Loucy (cell line): Measurements from ENCODE around the gene FICD.
A peak's percentile ranks its signal among the peaks of the same experiment; 100 is the strongest.

Experiments
- H2AFZ ChIP-seq: fragments of 200-600 bp; sonication (generic); 2 replicates; pipeline ENCODE4 v1.6.0; 2016; ENCODE audit warnings: antibody characterized with exemption, mild to moderate bottlenecking, low read length, moderate library complexity
- H3F3A ChIP-seq: fragments of 200-600 bp; 2 replicates; pipeline ENCODE4 v1.6.0; 2016; ENCODE audit warnings: antibody characterized with exemption, low read depth, mild to moderate bottlenecking
- H3K27me3 ChIP-seq: fragments of 200-600 bp; sonication (generic); 2 replicates; pipeline ENCODE4 v1.6.1; 2014; ENCODE audit warnings: low read length, mild to moderate bottlenecking; ENCODE audit not compliant: insufficient read depth, poor library complexity, severe bottlenecking
- H3K36me3 ChIP-seq: fragments of 200-600 bp; sonication (generic); 2 replicates; pipeline ENCODE4 v1.6.1; 2016; ENCODE audit warnings: low read length; ENCODE audit not compliant: insufficient read depth
- H3K4me1 ChIP-seq: fragments of 200-600 bp; sonication (generic); 2 replicates; pipeline ENCODE4 v1.5.1; 2014; ENCODE audit warnings: low read length, mild to moderate bottlenecking; ENCODE audit not compliant: insufficient read depth, poor library complexity, severe bottlenecking
- H3K4me2 ChIP-seq: fragments of 200-600 bp; sonication (generic); 2 replicates; pipeline ENCODE4 v1.6.0; 2014; ENCODE audit warnings: antibody characterized with exemption, low read length, low read depth, mild to moderate bottlenecking; ENCODE audit not compliant: poor library complexity, severe bottlenecking
- H3K4me3 ChIP-seq: fragments of 200-600 bp; sonication (generic); 2 replicates; pipeline ENCODE4 v1.5.1; 2014; ENCODE audit warnings: low read length, mild to moderate bottlenecking, mixed read lengths; ENCODE audit not compliant: poor library complexity, severe bottlenecking
- H3K79me2 ChIP-seq: fragments of 200-600 bp; sonication (generic); 2 replicates; pipeline ENCODE4 v1.6.1; 2014; ENCODE audit warnings: low read length; ENCODE audit not compliant: insufficient read depth
- H3K9ac ChIP-seq: fragments of 200-600 bp; sonication (generic); 2 replicates; pipeline ENCODE4 v1.6.0; 2014; ENCODE audit warnings: mild to moderate bottlenecking, low read depth, low read length, moderate library complexity; ENCODE audit not compliant: poor library complexity, severe bottlenecking
- H3K9me2 ChIP-seq: fragments of 200-600 bp; sonication (generic); replicated peaks from 2 replicates; pipeline ENCODE4 v1.6.1; 2016; ENCODE audit warnings: low read depth, low read length, mixed read lengths
- H3K9me3 ChIP-seq: fragments of 200-600 bp; sonication (generic); 2 replicates; pipeline ENCODE4 v1.6.1; 2014; ENCODE audit warnings: mild to moderate bottlenecking, antibody characterized with exemption, low read length, low read depth; ENCODE audit not compliant: insufficient read depth
- H4K20me1 ChIP-seq: fragments of 200-600 bp; sonication (generic); 2 replicates; pipeline ENCODE4 v1.6.0; 2014; ENCODE audit warnings: antibody characterized with exemption, low read length, mild to moderate bottlenecking; ENCODE audit not compliant: insufficient read depth, poor library complexity, severe bottlenecking
- EZH2phosphoT487 ChIP-seq: fragments of 200-600 bp; IDR thresholded peaks from 2 replicates; pipeline ENCODE4 v1.6.1; 2018; ENCODE audit warnings: antibody characterized with exemption, mild to moderate bottlenecking, moderate library complexity, borderline replicate concordance
- TF ChIP-seq, protein P1 (sequence below): fragments of 200-600 bp; sonication (generic); conservative IDR thresholded peaks from 2 replicates; pipeline ENCODE4 v1.5.1; 2014; ENCODE audit warnings: mild to moderate bottlenecking, antibody characterized with exemption, low read length

FICD gene

DNA sequence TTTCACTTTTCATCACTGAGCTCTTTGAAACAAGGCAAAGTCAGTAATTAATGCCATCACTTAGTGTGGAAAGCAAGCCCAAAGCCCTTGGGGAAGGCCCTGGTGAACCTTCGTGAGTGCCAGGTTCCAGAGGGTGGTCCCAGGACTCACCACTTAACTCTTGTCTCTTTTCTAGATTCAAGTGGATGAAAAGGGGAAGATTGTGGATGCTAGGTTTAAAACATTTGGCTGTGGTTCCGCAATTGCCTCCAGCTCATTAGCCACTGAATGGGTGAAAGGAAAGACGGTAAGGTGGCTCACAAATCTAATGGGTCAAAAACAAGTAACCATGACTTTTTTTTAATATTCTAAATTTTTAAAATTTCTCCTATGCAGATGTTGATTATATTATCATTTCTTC is 50.1 kb downstream of the FICD start:
- Histone ChIP-seq H4K20me1 (peaks cover 21% of the 10 kb centered on the region), H3K9me2 (no peaks in the 10 kb centered on the region), H3K9ac (peak overlapping the region; percentile 55), H3K4me3 (peak overlapping the region; percentile 54), H3F3A (peaks cover 17% of the 10 kb centered on the region), H3K4me2 (peak overlapping the region; percentile 82), H3K9me3 (no peaks in the 10 kb centered on the region), H3K36me3 (peaks cover 13% of the 10 kb centered on the region; the same call in 1 of the 2 replicates), H2AFZ (no peak overlapping the region), H3K79me2 (peaks cover 26% of the 10 kb centered on the region), H3K27me3 (peaks cover 4% of the 10 kb centered on the region), H3K4me1 (peaks cover 73% of the 10 kb centered on the region)
- TF ChIP-seq, protein P1, sequence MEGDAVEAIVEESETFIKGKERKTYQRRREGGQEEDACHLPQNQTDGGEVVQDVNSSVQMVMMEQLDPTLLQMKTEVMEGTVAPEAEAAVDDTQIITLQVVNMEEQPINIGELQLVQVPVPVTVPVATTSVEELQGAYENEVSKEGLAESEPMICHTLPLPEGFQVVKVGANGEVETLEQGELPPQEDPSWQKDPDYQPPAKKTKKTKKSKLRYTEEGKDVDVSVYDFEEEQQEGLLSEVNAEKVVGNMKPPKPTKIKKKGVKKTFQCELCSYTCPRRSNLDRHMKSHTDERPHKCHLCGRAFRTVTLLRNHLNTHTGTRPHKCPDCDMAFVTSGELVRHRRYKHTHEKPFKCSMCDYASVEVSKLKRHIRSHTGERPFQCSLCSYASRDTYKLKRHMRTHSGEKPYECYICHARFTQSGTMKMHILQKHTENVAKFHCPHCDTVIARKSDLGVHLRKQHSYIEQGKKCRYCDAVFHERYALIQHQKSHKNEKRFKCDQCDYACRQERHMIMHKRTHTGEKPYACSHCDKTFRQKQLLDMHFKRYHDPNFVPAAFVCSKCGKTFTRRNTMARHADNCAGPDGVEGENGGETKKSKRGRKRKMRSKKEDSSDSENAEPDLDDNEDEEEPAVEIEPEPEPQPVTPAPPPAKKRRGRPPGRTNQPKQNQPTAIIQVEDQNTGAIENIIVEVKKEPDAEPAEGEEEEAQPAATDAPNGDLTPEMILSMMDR = no peak
- no peak for TF ChIP-seq EZH2phosphoT487

DNA sequence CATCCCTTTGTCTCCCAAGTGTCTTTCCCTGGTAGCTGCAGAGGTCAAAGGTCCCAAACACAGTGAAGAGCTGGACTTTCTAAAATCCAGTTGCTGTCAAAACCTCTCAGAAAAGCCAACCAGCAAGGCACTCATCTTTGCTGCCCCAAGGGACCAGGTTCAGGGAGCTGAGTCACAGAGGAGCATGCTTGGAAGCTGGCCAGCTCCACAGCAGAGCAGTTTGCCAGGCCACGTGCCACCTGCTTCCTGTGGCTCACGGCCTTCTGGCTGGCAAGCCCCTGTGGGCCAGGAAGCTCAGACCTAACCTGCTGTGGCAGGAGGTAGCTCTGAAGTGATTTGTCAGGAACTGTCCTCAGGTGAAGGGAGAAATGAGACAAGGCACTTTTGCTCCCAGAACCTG is 50.9 kb downstream of the FICD start:
- Histone ChIP-seq H3F3A (peaks cover 17% of the 10 kb centered on the region), H3K9ac (peak overlapping the region; percentile 55), H3K4me3 (peak overlapping the region; percentile 54), H3K4me1 (peaks cover 71% of the 10 kb centered on the region), H3K9me2 (no peaks in the 10 kb centered on the region), H3K9me3 (no peaks in the 10 kb centered on the region), H3K79me2 (peaks cover 17% of the 10 kb centered on the region), H3K4me2 (peak overlapping the region; percentile 82), H3K27me3 (peaks cover 4% of the 10 kb centered on the region), H3K36me3 (peaks cover 13% of the 10 kb centered on the region; the same call in 1 of the 2 replicates), H4K20me1 (peaks cover 15% of the 10 kb centered on the region), H2AFZ (no peak overlapping the region)
- TF ChIP-seq, protein P1 = no peak

DNA sequence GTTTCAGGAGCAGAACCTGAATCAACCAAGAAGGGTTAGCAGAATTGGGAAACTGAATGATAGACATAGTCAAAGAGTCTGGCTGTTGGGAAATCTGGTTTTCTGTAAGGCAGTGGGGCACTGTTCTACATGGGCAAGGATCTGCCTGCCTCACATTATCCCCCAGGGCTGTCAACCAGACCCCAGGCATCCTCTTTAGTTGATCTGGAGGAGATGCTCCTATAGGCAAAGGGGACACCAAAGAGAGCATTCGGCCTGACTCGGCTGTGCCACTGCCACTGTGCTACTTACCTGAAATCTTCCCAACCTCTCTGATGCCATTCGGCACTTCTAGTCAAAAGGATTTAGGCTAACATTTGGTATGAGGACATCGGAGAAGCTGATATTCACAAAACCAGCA is 51.4 kb downstream of the FICD start:
- Histone ChIP-seq H3K4me3 (peak overlapping the region; percentile 54), H3K9me2 (no peaks in the 10 kb centered on the region), H3K9me3 (no peaks in the 10 kb centered on the region), H3F3A (peaks cover 17% of the 10 kb centered on the region), H3K4me2 (peak overlapping the region; percentile 82), H3K36me3 (peaks cover 13% of the 10 kb centered on the region; the same call in 1 of the 2 replicates), H3K4me1 (peaks cover 71% of the 10 kb centered on the region), H4K20me1 (peaks cover 15% of the 10 kb centered on the region), H3K79me2 (peaks cover 16% of the 10 kb centered on the region), H2AFZ (no peak overlapping the region), H3K9ac (peak overlapping the region; percentile 2), H3K27me3 (peaks cover 4% of the 10 kb centered on the region)
- TF ChIP-seq, protein P1 = no peak
- TF ChIP-seq EZH2phosphoT487 = no peak
